Renal cortex interstitium (tissue), 11 donors: ENCODE data around the gene ATP2C1. TPM values are rescaled to one million over a fixed set of nuclear protein-coding genes. Genes with fewer than 3 reads are reported as not detected.
A peak's percentile ranks its signal among the peaks of the same experiment; 100 is the strongest.
"Not testable (repeated sequence)": the region's sequence is repeated elsewhere in the genome, so short reads cannot be mapped to it uniquely, and the experiment has no call there.

Source experiments
- DNase-seq, 11 donors: peaks; one replicate each; pipeline ENCODE4 v3.0.0-alpha.2; 2013; ENCODE audit warnings: low read depth in 9 of 11, low spot score in 4 of 11; ENCODE audit errors: extremely low read depth in 1 of 11
- polyA plus RNA-seq, 3 donors: library from polyadenylated mRNA; unstranded; fragments of 120-200 nt; gene quantifications; one replicate each; pipeline ENCODE4 v1.2.1, GENCODE V29; 2013; ENCODE audit not compliant: insufficient read length in 3 of 3

The ATP2C1 gene
- polyA plus RNA-seq, 3 donors, result 129 to 148 (median 132) TPM

DNA sequence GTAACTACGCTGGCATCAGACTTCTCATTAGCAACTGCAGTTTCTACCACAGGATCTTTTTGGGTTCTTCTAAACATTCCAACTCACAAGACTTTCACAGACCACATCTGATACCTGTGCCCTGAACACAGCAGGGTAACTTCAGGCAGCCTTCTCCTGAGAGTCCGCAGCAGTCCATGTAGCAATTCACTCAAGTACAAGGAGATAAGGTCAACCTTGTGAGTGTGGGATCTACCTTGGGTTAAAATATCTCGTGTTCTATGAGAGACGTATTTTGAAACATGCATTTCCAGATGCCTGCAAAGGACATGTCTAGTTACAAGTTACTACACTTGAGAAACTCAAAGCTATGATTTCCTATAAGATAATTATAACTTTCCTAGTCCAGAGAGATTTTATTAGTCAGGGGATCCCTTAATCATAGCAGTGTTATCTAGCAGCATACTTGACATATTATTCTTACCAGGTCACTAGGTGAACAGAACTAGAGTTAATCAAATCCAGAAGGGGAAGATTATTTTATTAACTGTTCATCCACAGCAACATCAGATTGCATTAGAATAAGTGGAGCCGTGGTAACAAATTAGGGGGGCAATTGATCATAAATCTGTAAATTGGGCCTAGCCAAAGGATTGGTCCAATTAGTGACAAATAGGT, 66.4 kb downstream of the ATP2C1 start:
- DNase-seq, result no peak

DNA sequence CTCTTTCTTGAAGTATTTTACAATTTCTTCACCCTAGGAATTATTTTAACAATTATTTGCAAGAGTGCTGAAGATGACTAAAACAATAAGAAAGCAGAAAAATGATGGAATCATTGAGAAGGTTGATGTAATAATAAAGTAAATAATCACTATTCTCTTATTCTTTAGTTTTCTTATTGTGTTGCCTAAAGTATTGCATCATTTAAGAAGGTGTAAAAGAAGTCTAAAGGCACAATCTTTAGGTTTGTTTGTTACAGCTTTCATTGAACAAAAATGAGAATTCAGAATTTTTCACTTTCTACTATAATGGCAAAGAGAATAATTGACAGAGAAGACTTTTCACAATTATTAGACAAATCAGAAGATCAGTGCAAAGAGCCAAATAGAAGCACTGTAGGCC, 67.6 kb downstream of the ATP2C1 start:
- DNase-seq, result no peak

DNA sequence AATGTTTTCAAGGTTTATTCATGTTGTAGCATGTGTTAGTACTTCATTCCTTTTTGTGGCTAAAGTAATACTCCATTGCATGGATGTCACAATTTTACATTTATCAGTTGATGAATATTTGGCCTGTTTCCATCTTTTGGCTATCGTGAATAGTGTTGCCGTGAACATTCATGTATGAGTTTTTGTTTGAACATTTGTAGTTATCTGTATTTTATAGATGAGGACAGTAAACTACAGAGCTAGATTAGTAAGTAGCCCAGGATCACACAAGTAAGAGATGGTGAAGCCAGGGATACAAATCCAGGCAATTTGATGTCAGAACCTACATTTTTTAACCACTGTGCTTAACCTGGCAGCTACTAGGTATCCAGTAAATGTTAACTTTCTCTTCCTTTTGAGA, 69.6 kb downstream of the ATP2C1 start:
- no peak for DNase-seq

DNA sequence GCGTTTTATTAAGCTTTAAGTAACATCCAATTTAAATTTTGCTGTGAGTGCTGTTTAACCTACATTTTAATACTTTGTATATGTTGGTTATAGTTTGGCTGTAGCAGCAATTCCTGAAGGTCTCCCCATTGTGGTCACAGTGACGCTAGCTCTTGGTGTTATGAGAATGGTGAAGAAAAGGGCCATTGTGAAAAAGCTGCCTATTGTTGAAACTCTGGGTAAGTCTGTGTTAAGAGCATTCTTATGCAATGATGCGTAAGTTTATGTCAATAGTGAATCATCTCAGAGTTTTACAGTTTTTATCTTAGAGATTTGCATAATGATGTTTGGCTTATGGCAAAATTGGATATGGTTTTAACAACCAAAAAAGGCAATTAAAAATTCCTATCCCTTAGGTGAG, 70.0 kb downstream of the ATP2C1 start:
- DNase-seq, result no peak

DNA sequence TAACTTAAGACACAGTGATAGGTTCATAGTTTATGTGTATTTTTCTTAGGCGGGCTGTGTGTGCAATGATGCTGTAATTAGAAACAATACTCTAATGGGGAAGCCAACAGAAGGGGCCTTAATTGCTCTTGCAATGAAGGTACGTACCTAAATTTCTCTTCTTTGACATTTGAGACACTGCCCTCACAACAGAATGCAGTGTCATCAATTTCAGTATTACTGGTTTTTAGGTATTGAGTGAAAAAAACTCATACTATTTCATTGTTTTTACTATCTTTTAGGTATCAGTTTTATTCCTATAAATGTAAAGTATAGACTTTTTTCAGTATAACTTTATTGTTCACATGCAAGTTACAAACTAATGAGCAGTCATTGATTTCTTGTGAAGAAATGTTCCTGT, 73.4 kb downstream of the ATP2C1 start:
- DNase-seq, result no peak

DNA sequence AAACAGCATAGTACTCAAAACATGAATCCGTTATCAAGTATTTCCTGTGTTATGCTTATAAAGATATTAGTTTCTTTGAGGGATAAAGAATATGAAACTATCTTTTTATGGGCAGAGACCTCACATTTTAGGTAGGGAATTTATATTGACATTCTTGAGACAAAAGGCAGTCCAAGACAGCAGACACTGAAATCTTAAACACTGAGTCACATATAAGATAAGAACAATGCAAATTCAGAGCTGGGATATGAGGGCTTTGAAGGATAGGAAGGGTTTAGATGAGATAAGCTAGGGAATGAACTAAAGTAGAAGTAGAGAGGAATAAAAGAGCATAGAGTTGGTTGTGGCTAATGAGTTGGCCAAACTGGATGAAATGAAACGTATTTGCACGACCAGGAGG, 74.3 kb downstream of the ATP2C1 start:
- no peak for DNase-seq

DNA sequence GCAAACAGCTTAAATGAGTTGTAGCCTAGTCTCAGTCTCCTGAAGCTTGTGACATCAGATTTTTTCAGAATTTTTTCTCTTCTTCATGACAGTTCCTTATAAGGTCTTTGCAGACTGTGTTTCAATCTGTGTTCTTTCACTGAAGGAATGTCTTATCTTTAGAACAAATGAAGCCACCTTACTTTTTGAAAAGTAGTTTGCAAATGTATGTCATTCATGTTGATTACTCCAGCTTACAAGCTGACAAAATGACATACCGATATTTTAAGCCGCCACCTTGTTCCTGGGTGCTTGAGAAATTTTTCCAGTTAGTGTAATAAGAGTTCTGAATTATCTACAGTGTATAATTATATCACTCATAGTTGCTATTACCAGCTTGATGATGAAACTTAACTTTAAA, 75.7 kb downstream of the ATP2C1 start:
- DNase-seq, result no peak

DNA sequence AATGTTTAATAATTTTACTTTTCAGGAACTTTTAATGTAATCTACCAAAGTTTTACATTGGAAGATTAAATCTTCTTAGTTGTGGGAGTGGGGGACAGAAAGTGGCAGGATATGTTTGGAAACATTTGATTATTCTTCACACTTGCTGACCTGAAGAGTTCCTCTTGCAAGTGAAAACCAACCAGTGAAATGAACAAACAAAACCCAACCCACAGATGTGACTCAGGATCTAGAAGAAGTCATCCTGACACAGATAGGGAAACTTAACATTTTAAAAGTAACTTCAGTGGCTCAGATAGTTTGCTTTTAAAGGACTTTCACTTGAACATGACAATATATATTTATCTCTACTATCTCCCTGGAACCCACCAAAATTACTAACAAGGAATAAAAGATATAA, 77.3 kb downstream of the ATP2C1 start:
- no peak for DNase-seq

DNA sequence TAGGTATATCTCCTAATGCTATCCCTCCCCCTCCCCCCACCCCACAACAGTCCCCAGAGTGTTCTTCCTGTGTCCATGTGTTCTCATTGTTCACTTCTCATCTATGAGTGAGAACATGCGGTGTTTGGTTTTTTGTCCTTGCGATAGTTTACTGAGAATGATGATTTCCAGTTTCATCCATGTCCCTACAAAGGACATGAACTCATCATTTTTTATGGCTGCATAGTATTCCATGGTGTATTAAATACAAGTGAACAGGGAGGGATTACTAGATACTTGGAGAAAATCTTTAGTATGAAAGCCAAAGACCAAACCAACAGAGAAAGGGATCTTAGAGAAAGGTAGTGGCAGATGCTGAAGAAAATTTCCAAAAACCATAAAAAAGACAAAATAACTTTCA, 78.7 kb downstream of the ATP2C1 start:
- DNase-seq, result not testable (repeated sequence)

DNA sequence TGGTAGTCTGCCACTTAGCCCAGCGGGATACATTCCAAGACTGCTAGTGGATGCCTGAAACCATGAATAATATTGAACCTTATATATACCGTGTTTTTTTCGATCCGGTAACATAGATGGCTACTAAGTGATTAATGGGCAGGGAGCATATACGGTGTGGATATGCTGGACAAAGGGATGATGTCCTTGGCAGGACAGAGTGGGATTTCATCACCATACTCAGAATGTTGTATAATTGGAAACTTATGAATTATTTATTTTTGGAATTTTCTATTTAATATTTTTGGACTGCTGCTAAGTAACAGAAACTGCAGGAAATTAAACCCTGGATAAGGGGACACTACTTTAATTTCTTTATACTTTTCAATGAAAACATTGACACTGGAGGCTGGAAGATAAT, 79.5 kb downstream of the ATP2C1 start:
- DNase-seq, result no peak

DNA sequence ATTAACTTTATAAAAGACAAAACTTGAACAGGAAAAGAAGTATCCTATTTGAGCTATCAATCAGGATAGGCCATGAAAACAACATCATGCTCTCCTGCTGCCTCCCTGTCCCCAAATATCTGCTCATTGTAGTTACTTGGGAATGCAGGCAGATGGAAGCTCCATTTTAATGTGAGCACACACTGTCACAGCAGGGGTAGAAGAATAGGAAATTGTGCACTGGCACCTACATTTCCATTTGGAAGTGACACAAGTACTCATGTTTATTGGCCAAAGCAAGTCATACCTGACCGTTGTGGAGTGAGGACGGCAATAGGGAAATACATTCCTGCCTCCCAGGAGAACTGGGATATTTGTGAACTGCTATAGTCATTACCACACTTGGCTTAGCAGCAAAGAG, 80.3 kb downstream of the ATP2C1 start:
- DNase-seq, result no peak

DNA sequence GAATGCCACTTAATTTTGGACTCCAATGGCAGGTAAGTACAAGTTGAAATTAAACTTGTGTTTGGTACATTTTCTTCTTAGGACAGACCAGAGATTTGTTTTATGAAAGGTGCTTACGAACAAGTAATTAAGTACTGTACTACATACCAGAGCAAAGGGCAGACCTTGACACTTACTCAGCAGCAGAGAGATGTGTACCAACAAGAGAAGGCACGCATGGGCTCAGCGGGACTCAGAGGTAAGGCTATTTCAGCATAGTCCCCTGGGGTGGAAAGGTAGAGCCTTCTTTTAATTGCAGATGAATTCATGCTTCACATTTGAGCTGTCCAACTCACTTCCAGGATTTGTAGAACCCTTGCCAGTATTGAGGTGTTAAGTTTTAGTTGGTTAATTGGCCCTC, 81.4 kb downstream of the ATP2C1 start:
- DNase-seq, result no peak

DNA sequence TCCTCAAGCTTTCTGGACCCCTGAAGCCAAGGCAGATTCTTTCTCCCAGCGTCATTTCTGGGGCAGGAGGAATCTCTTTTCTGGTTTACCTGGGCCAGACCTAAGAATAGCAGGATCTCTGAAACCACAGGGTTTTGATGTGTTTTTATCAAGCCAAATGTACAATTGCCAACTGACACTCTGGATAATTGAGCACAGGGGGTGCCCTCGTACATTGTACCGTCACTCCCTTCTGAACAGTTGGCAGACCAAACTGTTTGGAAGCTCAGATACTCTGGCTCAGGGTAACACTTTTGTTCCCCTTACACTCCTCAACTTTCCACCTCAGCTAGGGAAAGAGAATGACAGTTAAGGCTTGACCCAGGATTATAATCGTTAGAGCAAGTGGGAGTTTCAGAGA, 82.8 kb downstream of the ATP2C1 start:
- DNase-seq, result no peak

DNA sequence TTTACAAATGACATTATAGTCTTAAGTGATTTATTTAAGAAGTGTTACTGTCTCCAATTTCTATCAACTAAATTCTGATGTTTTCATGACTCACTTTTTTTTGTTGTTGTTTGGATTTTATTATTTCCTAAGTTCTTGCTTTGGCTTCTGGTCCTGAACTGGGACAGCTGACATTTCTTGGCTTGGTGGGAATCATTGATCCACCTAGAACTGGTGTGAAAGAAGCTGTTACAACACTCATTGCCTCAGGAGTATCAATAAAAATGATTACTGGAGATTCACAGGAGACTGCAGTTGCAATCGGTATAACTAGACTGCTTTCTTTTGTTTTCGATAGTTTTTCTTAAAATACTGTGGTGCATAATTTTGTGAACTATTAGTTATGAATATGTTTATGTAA, 85.2 kb downstream of the ATP2C1 start:
- DNase-seq, result no peak

DNA sequence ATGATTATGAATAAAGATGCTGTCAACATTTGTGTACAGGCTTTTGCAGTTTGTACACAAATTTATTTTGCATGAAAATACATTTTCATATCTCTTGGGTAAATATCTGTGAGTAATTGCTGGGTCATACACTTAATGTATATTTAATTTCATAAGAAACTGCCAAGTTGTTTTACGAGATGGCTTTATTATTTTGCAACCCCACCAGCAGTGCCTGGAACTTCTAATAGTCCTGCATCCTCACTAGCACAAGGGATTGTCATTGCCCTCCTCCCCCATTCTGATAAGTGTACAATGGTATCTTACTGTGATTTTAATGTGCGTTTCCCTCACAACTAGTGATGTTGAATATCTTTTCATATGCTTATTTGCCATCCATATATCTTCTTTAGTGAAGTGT, 87.6 kb downstream of the ATP2C1 start:
- no peak for DNase-seq

DNA sequence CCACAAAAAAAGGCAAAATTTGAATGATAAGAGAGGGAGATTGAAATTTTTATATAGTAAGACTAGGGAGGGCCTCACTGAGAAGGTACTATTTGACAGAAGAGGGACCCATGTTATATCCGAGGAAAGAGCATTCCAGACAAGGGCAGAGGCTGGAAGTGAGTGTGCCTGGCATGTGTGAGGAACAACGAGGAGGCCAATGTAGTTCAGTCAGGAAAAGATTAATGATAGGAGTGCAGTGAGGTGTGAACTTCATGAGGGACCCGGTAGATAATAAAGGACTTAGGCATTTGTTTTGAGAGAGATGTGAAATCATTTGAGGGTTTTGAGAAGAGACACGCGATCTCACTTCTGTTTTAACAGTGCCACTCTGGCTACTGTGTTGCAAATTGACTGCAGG, 96.4 kb downstream of the ATP2C1 start:
- no peak for DNase-seq

DNA sequence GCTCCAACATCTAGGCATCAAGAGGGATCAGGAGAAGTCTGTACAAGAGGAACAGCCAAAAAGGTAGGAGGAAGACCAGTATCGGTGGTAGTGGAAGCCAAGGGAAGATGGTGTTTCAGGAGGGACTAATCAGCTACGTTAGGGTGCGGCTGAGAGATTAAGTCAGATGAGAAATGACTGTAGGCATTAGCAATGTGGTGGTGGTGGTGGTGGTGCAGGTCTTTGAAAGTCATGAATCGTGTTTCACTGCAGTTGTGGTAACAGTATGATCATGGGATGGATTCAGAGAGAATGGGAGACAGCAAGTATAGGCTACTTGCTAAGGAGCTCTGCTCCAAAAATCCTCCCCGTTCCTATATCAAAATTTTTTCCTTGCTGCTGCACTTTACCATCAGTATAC, 97.2 kb downstream of the ATP2C1 start:
- DNase-seq, result no peak

DNA sequence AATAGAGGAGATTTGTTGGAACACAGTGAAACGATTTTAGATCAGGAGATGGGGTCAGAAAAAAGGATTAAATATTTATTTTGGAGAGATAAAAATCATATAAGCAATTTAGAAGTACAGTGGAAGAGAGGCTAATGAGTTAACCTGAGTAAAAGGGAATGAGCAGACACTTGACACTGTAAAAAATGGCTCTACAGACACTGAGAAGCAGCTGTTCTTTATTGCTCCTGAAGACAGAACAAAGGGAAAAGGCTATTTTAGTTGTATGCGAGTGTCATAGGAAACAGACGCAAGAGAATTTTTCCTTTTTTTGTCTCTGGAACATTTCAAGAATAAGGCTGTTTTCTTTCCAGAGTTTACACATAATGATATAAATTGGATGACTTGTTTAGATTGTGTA, 98.5 kb downstream of the ATP2C1 start:
- peak in 3 of 11 donors; percentile 1 to 5 (median 1) for DNase-seq

DNA sequence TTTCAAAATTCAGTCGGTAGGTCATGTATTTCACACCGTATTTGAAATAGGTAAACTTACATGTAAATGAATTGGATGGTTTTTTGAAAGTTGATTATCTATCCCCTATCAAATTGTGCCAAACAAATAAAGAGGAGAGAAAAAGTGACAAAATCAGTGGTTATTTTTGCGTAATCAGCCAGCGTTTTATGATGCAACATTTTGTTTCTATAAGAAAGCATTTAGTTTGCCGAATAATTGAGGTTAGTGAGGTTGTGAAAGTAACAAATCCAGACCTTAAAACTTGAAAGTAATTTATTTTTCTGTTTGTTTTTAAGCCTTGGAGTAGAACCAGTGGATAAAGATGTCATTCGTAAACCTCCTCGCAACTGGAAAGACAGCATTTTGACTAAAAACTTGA, 103.4 kb downstream of the ATP2C1 start:
- no peak for DNase-seq

DNA sequence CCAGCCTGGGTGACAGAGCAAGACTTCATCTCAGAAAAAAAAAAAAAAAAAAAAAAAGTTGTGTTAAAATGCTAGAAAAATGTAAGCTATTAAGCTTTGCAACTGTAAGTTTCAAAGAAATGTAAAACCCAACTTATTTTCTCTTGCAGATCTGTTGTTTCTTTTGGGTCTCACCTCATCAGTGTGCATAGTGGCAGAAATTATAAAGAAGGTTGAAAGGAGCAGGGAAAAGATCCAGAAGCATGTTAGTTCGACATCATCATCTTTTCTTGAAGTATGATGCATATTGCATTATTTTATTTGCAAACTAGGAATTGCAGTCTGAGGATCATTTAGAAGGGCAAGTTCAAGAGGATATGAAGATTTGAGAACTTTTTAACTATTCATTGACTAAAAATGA, 107.2 kb downstream of the ATP2C1 start:
- no peak for DNase-seq

DNA sequence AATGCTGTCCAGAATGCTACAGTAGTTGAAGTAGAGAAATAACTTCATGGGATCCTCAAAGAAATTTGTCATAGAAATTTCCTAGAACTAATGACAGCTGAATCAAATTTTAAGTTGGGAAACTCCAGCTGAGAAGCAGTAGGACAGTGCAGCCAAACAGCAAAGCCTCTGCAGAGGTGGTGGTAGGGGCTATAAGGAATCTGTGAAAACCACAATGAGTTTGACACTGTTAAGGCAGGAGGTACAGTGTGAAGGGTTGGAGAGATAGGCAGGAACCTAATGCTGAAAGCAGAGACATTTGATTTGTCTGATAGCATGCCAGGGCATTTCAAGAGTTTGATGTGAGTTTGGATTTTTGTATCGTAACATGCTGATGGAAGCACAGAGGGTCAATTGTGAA, 110.7 kb downstream of the ATP2C1 start:
- no peak for DNase-seq

DNA sequence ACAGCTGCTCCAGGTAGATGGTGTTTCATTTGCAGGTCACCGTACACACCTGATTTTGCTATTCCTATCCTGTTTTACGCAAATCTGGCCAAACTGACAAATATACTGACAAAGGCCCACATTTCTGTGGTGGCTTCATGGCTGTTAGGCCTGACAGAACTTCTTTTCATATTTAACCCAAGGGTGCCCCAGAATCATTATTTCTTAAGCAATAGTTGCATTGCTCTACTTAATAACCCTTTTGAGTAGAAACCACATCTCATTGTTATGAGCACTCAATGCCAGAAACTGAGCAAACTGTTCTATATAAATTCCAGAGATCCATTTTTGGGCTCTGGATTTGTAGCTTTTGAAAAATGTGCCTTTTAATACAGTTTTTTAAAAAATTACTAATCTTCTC, 113.4 kb downstream of the ATP2C1 start:
- DNase-seq, result no peak
